ENCODE measurements around the gene CIB1.

CIB1 gene

GRCh38 chr15:90239371-90239770, 5.6 kb upstream of the CIB1 start:
- no peak for DNase-seq

- no peak for DNase-seq
Observed at GRCh38 chr15:90234096-90234988, 601 bp upstream of the CIB1 start, which contains the start of gene GDPGP1. TSS of gene GDPGP1 (plus strand) at chr15:90234209. CDS start at chr15:90240909, 6,700 bp downstream.

GRCh38 chr15:90232941-90233386, 777 bp downstream of the CIB1 start:
- no peak for DNase-seq

GRCh38 chr15:90232196-90232595, 1.5 kb downstream of the CIB1 start:
- DNase-seq = no peak

- no peak for DNase-seq
Observed at GRCh38 chr15:90231028-90232017, 2.4 kb downstream of the CIB1 start.

GRCh38 chr15:90230610-90231009, 3.1 kb downstream of the CIB1 start:
- no peak for DNase-seq

GRCh38 chr15:90230071-90230494, 3.7 kb downstream of the CIB1 start:
- DNase-seq = no peak

GRCh38 chr15:90228960-90229359, 4.8 kb downstream of the CIB1 start:
- DNase-seq = no peak

GRCh38 chr15:90227816-90228772, 5.6 kb downstream of the CIB1 start:
- no peak for DNase-seq

GRCh38 chr15:90227336-90227735, 6.4 kb downstream of the CIB1 start:
- no peak for DNase-seq

GRCh38 chr15:90225504-90226234, 8.1 kb downstream of the CIB1 start:
- DNase-seq = peak; percentile 79

GRCh38 chr15:90225047-90225446, 8.7 kb downstream of the CIB1 start:
- no peak for DNase-seq

GRCh38 chr15:90223441-90224165, 10.1 kb downstream of the CIB1 start:
- DNase-seq = no peak

- no peak for DNase-seq
Observed at GRCh38 chr15:90222547-90222946, 11.2 kb downstream of the CIB1 start.

- peak; percentile 22 for DNase-seq
Observed at GRCh38 chr15:90221246-90221900, 12.4 kb downstream of the CIB1 start.

GRCh38 chr15:90219421-90220141, 14.2 kb downstream of the CIB1 start:
- DNase-seq = no peak

- no peak for DNase-seq
Observed at GRCh38 chr15:90217671-90218394, 15.9 kb downstream of the CIB1 start.

- DNase-seq = no peak
Observed at GRCh38 chr15:90214553-90215196, 19.1 kb downstream of the CIB1 start.

Measured in NCI-H345 (cell line).